ENCODE data around the gene LMLN. TPM values are rescaled to one million over a fixed set of nuclear protein-coding genes. Genes with fewer than 3 reads are reported as not detected.

LMLN gene
- total and polyA plus RNA-seq, 2 of the 13 experiments (the other 11 are each of a cell fraction or from before 2014, with no cell fraction given) = 1.2 to 1.8 TPM

- no peak overlapping the region for H2AFZ ChIP-seq (ENCODE audit: low read length)
- no peak overlapping the region for H3K27ac ChIP-seq (ENCODE audit: extremely low read length, insufficient read depth, low read length)
- FAIRE-seq = no peak
- intact Hi-C loops (cut with micrococcal nuclease; ENCODE audit: unreplicated experiment) = no loop called here
- no peaks in the 10 kb centered on the region for H3K27me3 ChIP-seq (ENCODE audit: control insufficient read depth in 1 of 2, insufficient read depth in 2 of 2, low read length in 2 of 2)
- no TSS peak for BruUV-seq (replicated peaks)
- POLR2A ChIA-PET = no interaction called here
- H3K9ac ChIP-seq (ENCODE audit: insufficient read depth, low read depth, low read length) = no peak overlapping the region
- no peak overlapping the region for H3K4me3 ChIP-seq (replicated peaks in 1 of 3; ENCODE audit: insufficient read depth in 1 of 3, low read depth in 2 of 3, low read length in 3 of 3)
- H3K4me2 ChIP-seq (ENCODE audit: low read depth, low read length) = no peak overlapping the region
- 18% methylated on average over 3 of the region's 8 CpGs for WGBS (ENCODE audit: low lambda C conversion rate)
- H4K20me1 ChIP-seq (ENCODE audit: insufficient read depth, low read length) = no peaks in the 10 kb centered on the region
- H3K79me2 ChIP-seq (ENCODE audit: insufficient read depth, low read length) = no peaks in the 10 kb centered on the region
- peak; percentile 78 for ATAC-seq
- CTCF ChIA-PET (ENCODE audit: low intra/inter-chr PET ratio, low total read pairs) = no interaction called here
- in situ Hi-C loops (cut with HindIII; ENCODE audit: extremely low pct_ligation_motif_present, low pct_unique_long_range_greater_than_20kb) = no loop called here
- TF ChIP-seq GZF1 (CRISPR knock-in tag; IDR thresholded peaks at IDR 0.05) = no peak
- TF ChIP-seq ZNF557 (CRISPR knock-in tag; IDR thresholded peaks at IDR 0.05) = no peak
- no peak for TF ChIP-seq ZNF10 (CRISPR knock-in tag; IDR thresholded peaks at IDR 0.05; ENCODE audit: borderline replicate concordance, low read depth)
- TF ChIP-seq ZNF879 (CRISPR knock-in tag; IDR thresholded peaks at IDR 0.05) = no peak
- TF ChIP-seq ZNF629 (CRISPR knock-in tag; conservative IDR thresholded peaks at IDR 0.05) = no peak
- TF ChIP-seq KDM3A (CRISPR knock-in tag; IDR thresholded peaks at IDR 0.05; ENCODE audit: low read depth) = no peak
- no peak for TF ChIP-seq MAX (IDR thresholded peaks at IDR 0.05)
- TF ChIP-seq PTBP1 (IDR thresholded peaks at IDR 0.05; ENCODE audit: low read depth, low read length, poor library complexity, severe bottlenecking) = no peak
- no peak for TF ChIP-seq ZNF383 (CRISPR knock-in tag; IDR thresholded peaks at IDR 0.05; ENCODE audit: borderline replicate concordance)
- TF ChIP-seq ZFAT (CRISPR knock-in tag; conservative IDR thresholded peaks at IDR 0.05) = no peak
- H3K36me3 ChIP-seq (replicated peaks in 1 of 2; ENCODE audit: control insufficient read depth in 1 of 2, insufficient read depth in 2 of 2, low read length in 2 of 2) = no peaks in the 10 kb centered on the region
- H3K4me1 ChIP-seq (ENCODE audit: insufficient read depth, low read length) = no peaks in the 10 kb centered on the region
- peaks cover 6% of the 10 kb centered on the region for H3K9me3 ChIP-seq (ENCODE audit: low read length)
- no peak for DNase-seq (ENCODE audit: low spot score)
Observed at GRCh38 chr3:198046120-198046857, 86.3 kb downstream of the LMLN start.

All from HepG2 (cell line).